Heart left ventricle (tissue), 13 donors: ENCODE results near the gene B3GNT7.

Source experiments
- POLR2A ChIP-seq, 2 donors: fragments of 450-650 bp; IDR thresholded peaks; one replicate each; pipeline ENCODE4 v1.6.1; 2017; ENCODE audit warnings: antibody characterized with exemption in 2 of 2, mild to moderate bottlenecking in 2 of 2, moderate library complexity in 2 of 2
- TF ChIP-seq, protein P1 (sequence below), 12 donors: fragments of 200-600 bp; sonication (generic) in 4 of 12; IDR thresholded peaks; one replicate each; pipeline versions ENCODE4 v1.5.0 to v1.8.0; 2018 to 2022; ENCODE audit warnings: antibody characterized with exemption in 12 of 12, mild to moderate bottlenecking in 5 of 12
- donor health status: ischemic (EF 13 %, LVEDD 7.1; RV severe dilation, severe dysfunction).
- donor health status: DM: no; HTN: yes; CAD: no.
- donor health status: DM: no; HTN: no; CAD: no.
- donor health status: ischemic (EF 25% LVEDD 6.9; RV normal size, moderate dysfunction).
- donor health status: ischemic (EF 25% LVEDD 5.7; RV mildly dilated, moderate dysfunction).
- donor health status: ischemic (EF 35%, LVEDD 5.7; RV mildly dilated, moderate dysfunction).
- donor health status: nonischemic (EF 11% LVEDD 7.7; RV severe dilation, severe dysfunction).
- donor health status: DM: yes; HTN: yes; CAD: no.
- donor health status: PGD.
- donor health status: ischemic (EF 29% LVEDD 5.4; RV normal size, mild dysfunction).
- donor health status: nonischemic (EF 23%, LVEDD 6.1; RV moderate dilation, normal function).

- TF ChIP-seq, protein P1, sequence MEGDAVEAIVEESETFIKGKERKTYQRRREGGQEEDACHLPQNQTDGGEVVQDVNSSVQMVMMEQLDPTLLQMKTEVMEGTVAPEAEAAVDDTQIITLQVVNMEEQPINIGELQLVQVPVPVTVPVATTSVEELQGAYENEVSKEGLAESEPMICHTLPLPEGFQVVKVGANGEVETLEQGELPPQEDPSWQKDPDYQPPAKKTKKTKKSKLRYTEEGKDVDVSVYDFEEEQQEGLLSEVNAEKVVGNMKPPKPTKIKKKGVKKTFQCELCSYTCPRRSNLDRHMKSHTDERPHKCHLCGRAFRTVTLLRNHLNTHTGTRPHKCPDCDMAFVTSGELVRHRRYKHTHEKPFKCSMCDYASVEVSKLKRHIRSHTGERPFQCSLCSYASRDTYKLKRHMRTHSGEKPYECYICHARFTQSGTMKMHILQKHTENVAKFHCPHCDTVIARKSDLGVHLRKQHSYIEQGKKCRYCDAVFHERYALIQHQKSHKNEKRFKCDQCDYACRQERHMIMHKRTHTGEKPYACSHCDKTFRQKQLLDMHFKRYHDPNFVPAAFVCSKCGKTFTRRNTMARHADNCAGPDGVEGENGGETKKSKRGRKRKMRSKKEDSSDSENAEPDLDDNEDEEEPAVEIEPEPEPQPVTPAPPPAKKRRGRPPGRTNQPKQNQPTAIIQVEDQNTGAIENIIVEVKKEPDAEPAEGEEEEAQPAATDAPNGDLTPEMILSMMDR (IDR thresholded peaks at IDR 0.05), result no peak
- TF ChIP-seq POLR2A (IDR thresholded peaks at IDR 0.05), result no peak
Measured at GRCh38 chr2:231418820-231419640, 23.5 kb downstream of the B3GNT7 start.
